GM19452 (cell line): ENCODE measurements around the gene UBA6.

Experiments used
- ATAC-seq: cut with Tn5 transposase; IDR thresholded peaks from one replicate; pipeline ENCODE4 v1.9.1; 2021; ENCODE audit not compliant: unreplicated experiment

Gene UBA6

DNA sequence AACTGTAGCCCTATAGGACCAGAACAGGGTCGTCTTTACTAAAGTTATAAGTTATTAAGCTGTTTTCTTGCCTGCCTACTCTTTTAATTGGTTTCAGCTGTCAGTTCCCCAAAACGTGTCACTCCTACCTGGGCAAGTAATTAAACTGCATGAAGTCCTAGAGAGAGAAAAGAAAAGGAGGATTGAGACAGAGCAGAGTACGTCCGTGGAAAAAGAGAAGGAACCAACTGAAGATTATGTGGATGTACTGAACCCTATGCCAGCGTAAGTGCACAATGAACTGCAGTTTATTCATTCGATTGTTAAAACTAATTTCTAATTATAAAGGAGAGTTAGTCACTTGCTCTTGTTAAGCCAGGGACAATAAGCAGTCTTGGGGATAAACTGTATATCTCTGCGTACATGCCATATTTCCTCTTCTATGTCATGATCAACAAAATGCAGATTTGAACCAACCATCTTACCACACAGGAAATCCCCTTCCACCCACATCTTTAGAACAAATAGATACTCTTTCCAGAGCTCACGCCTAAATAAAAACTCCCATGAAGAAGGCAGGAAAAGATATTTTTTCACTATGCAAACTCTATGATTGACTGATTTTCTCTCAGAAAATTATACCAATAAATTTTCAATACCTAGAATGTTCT lies 119.6 kb downstream of the UBA6 start:
- ATAC-seq, result peak; percentile 48

DNA sequence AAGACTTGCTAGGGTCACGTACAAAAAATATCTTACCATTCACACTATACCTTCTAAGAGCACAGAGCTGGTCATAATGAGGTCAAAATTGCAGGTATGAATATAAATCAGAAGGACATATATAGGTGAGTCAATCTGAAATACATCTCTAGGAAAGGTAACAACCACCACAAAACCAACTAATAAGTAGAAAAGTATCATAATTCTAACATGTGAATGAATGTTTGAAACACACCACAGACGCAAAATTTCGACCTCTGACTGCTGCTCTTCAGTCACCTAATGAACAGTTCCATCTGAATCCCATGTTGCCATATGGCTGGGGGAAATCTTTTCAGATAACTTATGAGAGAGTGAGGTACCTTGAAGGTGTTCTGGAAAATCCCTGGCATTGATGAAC lies 120.4 kb downstream of the UBA6 start:
- peak; percentile 31 for ATAC-seq

DNA sequence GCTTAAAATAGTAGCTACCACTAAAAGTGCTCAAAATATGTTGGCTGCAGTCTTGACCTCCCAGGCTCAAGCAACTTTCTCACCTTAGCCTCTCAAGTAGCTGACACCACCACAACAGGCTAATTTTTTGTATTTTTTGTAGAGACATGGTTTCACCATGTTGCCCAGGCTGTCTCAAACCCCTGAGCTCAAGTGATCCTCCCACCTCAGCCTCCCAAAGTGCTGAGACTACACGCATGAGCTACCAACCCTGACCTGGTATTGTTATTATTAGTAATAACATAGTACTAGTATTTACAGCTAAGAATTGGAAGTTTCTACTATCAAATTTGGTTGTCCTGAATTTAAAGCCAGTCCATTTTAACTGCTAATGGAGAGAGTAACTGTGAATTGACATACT lies 124.4 kb downstream of the UBA6 start:
- peak; percentile 33 for ATAC-seq

DNA sequence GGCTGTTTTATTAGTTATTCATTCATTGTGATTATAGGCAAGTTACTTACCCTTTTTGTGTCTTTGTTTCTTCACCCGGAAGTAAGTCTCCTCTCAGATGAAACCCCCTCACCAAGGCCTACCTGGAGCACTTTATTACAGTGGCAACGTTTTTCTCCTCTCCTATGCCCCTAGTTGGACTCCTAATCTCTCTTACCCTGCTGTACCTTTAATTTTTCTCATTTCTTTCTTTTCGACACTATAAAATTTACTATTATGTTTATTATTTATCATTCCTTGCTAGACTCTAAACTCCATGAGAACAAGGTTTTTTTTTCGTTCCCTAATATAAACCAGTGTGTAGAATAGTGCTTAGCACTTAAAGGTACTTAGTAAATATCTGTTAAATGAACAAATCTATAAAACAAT lies 124.9 kb downstream of the UBA6 start:
- no peak for ATAC-seq

DNA sequence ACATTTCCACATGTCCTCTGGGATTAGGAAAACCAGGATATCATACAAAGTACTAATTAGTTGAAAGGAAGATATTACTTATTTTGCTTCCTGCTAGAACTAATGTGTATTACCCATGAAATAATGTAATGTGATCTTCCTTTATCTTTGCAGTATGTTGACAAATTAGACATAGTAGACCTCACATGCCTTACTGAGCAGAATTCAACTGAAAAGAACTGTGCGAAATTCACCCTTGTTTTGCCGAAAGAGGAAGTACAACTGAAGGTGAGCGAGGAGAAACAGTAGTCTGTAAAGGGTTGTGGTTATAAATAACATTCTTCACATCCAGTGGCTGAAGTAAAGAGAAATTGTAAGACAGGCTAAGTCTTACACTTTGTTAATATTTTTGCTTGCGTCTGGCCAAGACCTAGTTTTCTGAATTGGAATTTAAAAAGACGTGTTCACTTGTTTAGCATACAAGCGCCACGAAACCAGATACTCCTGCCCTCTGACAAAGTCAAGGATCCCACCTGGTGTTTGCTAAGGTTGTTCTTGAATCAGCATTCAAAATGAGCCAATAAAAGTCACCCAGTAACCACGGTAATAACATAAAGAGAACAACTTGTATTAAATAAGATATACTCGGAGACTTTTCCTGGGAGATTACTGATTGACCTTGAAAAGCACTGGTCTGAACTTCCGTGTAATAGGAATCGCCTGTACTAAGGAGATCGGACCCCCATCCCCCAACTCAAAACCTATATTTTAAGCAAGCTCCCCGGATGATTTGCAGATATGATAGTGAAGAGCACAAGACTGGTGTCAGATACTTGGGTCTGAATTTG lies 125.5 kb downstream of the UBA6 start:
- ATAC-seq, result peak; percentile 91

DNA sequence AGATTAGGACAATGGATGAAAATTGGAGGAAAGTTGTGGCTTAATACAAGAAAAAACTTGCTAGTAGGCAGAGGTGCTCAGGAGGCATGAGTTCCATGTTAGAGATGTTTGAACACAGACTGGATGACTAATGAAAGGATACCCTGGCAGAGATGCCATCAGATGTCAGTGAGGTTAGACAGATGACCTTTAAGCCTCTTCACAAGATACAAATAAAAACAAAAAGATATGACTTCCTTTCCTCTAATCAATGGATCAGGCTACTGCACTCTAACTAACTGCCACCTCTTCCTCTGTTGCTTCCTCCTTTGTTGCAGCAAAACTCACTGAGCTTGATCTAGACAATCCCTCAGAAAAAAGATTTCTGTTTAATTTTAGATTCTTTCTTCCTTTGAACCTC lies 127.8 kb downstream of the UBA6 start:
- ATAC-seq, result no peak

DNA sequence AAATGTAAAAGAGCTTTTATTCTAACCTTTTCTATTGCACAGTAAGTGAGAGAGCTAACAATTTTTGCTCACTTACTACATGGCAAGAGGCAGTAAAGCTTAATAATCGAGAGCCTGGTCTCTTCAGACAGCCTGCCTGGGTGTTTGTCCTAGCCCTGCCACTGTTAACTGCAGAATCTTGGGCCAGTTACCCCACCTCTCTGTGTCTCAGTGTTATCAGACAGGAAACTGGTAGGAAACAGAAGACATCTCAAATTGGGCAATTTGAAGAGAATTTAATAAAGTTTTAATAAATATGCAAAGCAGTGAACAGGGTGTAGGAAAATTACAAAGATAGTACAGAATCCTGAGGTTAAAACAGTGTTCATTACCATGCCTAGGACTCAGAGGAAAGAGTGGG lies 129.0 kb downstream of the UBA6 start:
- ATAC-seq, result no peak

DNA sequence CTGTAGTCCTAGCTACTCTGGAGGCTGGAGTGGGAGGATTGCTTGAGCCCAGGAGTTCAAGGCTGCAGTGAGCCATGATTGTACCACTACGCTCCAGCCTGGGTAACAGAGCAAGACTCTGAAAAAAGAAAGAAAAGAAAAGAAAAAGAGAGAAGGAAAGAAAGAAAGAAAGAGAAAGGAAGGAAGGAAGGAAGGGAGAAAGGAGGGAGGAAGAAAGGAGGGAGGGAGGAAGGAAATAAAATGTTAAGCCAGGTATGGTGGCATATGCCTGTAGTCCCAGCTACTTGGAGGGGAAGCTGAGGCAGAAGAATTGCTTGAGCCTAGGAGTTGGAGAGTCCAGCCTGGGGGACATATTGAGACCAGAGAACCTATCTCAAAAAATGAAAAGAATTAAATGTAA lies 130.4 kb downstream of the UBA6 start:
- no peak for ATAC-seq

DNA sequence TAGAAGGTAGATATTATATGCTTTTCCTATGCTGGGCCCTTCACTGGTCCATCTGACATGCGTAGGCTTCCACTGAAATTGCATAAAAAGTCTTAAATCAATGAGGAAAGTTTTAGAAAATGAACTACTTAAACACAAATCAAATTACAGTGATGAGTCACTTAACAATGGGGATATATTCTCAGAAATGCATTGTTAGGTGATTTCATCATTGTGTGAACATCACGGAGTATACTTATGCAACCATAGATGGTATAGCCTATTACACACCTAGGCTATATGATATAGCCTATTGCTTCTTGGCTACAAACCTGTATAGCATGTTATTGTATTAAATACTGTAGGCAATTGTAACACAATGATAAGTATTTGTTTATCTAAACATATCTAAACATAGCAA lies 132.1 kb downstream of the UBA6 start:
- ATAC-seq, result no peak

DNA sequence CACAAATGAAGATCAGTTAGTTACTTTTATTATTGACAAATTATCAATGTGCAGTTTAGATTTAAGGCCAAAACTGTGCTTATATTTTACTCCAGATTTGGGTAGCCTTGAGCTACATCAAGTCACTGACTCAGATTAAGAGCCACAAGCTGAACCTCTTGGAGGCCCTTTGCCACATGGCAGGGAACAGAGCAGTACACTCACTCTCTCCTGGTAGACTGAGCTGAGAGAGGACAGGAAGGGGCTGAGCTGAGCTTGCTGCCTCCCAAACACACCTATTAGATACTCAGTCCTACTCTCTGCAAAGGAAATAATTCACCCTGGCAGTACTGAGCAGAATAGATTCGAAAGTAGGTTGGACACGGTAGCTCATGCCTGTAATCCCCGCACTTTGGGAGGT lies 134.6 kb downstream of the UBA6 start:
- ATAC-seq, result no peak

DNA sequence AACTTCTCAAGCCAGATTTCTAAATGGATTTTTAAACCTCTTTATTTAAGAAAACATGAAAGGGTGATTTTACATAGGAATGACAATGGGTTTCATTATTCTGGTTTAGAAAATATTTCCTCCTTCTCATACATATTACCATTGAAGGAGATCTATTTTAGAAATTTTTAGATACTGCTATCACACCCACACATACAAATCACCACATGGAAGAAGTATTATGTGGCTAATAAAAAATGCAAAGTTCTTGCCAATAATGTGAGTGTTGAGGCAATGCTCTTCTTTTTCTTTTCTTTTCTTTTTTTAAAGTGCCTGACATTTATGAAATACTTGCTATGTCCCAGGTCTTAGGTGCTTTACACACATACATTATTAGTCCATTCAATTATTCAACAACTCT lies 135.7 kb downstream of the UBA6 start:
- no peak for ATAC-seq
